Parathyroid adenoma (tissue), 2 donors: Measurements from ENCODE around the gene CCDC70.
A peak's percentile ranks its signal among the peaks of the same experiment; 100 is the strongest.

Experiments used
- H2AFZ ChIP-seq: fragments of 300-600 bp; sonication (generic); one replicate; pipeline ENCODE4 v1.7.0; 2017; ENCODE audit warnings: antibody characterized with exemption, mild to moderate bottlenecking
- H3K27ac ChIP-seq: fragments of 300-600 bp; sonication (generic); one replicate; pipeline ENCODE4 v1.7.0; 2017
- H3K27me3 ChIP-seq: fragments of 300-600 bp; sonication (generic); one replicate; pipeline ENCODE4 v1.7.0; 2017; ENCODE audit warnings: low read length; ENCODE audit not compliant: control insufficient read depth, insufficient read depth
- H3K36me3 ChIP-seq: fragments of 300-600 bp; sonication (generic); one replicate; pipeline ENCODE4 v1.7.0; 2017; ENCODE audit warnings: low read length; ENCODE audit not compliant: control insufficient read depth, insufficient read depth
- H3K4me1 ChIP-seq: fragments of 300-600 bp; sonication (generic); one replicate; pipeline ENCODE4 v1.7.0; 2017; ENCODE audit warnings: control low read depth
- H3K4me2 ChIP-seq: fragments of 300-600 bp; sonication (generic); one replicate; pipeline ENCODE4 v1.7.0; 2017; ENCODE audit warnings: low read length
- H3K4me3 ChIP-seq: fragments of 300-600 bp; sonication (generic); one replicate; pipeline ENCODE4 v1.7.0; 2017; ENCODE audit warnings: low read depth, low read length
- H3K79me2 ChIP-seq: fragments of 300-600 bp; sonication (generic); one replicate; pipeline ENCODE4 v1.7.0; 2017; ENCODE audit warnings: control low read depth
- H3K9ac ChIP-seq: fragments of 300-600 bp; sonication (generic); one replicate; pipeline ENCODE4 v1.7.0; 2017; ENCODE audit warnings: mild to moderate bottlenecking
- H3K9me3 ChIP-seq: fragments of 300-600 bp; sonication (generic); one replicate; pipeline ENCODE4 v1.7.0; 2017; ENCODE audit warnings: low read length; ENCODE audit not compliant: control insufficient read depth
- TF ChIP-seq, protein P1 (sequence below): fragments of 300-600 bp; sonication (generic); IDR thresholded peaks from one replicate; pipeline ENCODE4 v1.7.0; 2017; ENCODE audit warnings: antibody characterized with exemption, mild to moderate bottlenecking
- donor health status: primary hyperparathyroidism.

The CCDC70 gene

DNA sequence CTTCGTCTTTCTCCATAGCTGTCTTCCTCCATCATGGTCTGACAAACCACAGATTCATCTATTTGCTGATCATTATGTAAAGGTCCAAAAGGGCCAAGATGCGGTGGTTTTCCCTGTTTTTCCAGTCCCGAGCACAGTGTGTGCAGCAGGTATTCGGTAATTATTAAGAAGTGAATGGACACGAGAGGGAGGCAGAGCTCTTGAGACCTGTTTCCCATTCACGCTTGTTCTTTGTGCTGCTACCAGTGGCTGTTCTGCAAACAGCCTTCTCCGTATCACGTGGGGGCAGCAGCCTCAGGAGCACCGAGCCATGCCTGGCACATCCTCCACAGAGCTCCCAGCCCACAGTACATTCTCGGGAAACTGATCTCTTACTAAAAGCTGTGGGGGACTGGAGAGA is 50.3 kb downstream of the CCDC70 start:
- no peak overlapping the region for H3K4me3 ChIP-seq
- H3K9ac ChIP-seq, result no peak overlapping the region

DNA sequence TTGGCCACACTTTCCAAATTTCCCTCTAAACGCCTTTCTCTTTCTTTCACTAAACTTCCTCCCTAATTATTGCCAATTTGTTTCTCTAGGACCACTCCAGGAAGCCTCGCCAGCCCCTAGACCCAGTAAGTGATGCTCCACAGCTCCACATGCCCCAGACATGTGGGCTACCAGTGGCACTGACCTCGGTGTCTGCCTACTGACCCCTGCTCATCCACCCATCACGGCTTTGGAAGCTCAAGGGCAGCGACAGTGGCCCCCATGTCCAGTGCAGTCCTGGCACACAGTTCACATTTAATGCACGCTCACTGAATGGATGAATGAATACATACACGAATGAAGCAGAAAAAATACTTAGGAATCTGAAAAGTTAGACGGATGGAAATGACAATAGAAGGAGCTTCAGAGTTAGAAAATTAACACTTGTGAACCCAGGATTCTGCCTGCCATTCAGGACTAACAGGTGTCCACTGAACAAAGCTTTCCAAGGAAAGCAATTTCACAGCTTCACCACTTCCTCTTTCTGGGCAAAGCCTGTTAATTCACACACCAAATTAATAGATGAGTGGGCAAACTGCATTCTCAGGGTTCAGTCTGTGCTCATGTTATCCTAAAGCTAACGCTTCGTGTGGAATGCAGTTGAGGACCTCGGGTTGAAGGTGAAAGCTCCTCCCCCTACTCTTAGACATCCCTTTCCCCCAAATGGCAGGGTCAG is 50.9 kb downstream of the CCDC70 start:
- H3K9ac ChIP-seq, result no peak overlapping the region
- no peak overlapping the region for H3K27ac ChIP-seq
- no peak overlapping the region for H2AFZ ChIP-seq
- H3K27me3 ChIP-seq, result no peaks in the 10 kb centered on the region
- H3K4me2 ChIP-seq, result no peak overlapping the region
- TF ChIP-seq, protein P1, sequence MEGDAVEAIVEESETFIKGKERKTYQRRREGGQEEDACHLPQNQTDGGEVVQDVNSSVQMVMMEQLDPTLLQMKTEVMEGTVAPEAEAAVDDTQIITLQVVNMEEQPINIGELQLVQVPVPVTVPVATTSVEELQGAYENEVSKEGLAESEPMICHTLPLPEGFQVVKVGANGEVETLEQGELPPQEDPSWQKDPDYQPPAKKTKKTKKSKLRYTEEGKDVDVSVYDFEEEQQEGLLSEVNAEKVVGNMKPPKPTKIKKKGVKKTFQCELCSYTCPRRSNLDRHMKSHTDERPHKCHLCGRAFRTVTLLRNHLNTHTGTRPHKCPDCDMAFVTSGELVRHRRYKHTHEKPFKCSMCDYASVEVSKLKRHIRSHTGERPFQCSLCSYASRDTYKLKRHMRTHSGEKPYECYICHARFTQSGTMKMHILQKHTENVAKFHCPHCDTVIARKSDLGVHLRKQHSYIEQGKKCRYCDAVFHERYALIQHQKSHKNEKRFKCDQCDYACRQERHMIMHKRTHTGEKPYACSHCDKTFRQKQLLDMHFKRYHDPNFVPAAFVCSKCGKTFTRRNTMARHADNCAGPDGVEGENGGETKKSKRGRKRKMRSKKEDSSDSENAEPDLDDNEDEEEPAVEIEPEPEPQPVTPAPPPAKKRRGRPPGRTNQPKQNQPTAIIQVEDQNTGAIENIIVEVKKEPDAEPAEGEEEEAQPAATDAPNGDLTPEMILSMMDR, result no peak
- no peaks in the 10 kb centered on the region for H3K9me3 ChIP-seq
- no peaks in the 10 kb centered on the region for H3K4me1 ChIP-seq
- no peaks in the 10 kb centered on the region for H3K36me3 ChIP-seq
- no peak overlapping the region for H3K4me3 ChIP-seq
- no peaks in the 10 kb centered on the region for H3K79me2 ChIP-seq

More for the DNA sequence above, 50.3 kb downstream of the CCDC70 start:
- Histone ChIP-seq H3K27ac (no peak overlapping the region), H3K4me1 (no peaks in the 10 kb centered on the region), H3K27me3 (no peaks in the 10 kb centered on the region), H3K9me3 (no peaks in the 10 kb centered on the region), H3K4me2 (no peak overlapping the region), H3K36me3 (no peaks in the 10 kb centered on the region), H3K79me2 (no peaks in the 10 kb centered on the region), H2AFZ (no peak overlapping the region)
- TF ChIP-seq, protein P1, result peak; percentile 23

DNA sequence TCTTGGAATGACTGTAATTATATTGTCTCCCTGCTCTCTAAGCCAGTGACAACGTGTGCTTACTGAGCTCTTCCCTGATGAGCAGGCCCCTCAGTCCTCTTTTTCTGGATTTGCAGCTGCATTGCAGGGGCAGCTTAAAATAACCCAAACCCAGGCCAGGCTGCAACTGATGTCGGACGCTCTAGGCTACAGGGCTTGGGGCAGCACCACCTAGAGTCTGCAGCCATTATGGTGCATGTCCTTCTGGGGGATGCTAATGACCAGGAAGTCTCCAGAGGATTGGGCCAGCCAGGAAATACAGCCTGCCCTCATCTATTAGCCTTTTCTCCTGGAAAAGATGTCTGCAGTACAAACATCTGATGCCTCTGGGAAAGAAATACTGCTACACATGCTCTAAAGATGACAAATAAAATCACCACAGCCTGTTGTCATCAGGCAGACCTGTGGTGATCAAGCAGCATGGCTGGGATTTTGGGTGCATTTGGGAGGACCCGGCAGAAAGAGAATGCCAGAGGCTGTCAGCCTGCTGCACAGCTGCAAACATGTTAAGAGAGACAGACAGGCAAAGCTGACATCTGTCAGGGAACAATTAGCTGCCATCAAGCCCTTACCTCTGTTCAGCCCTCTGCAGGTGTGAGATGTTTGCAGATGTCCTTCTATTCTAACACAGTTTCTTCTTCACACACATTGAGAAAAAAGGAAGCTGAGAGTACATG is 51.8 kb downstream of the CCDC70 start:
- H3K79me2 ChIP-seq, result no peaks in the 10 kb centered on the region
- no peak overlapping the region for H3K27ac ChIP-seq
- H3K9ac ChIP-seq, result no peak overlapping the region
- TF ChIP-seq, protein P1, result no peak
- no peaks in the 10 kb centered on the region for H3K36me3 ChIP-seq
- no peak overlapping the region for H2AFZ ChIP-seq
- no peak overlapping the region for H3K4me3 ChIP-seq
- no peaks in the 10 kb centered on the region for H3K27me3 ChIP-seq
- H3K9me3 ChIP-seq, result no peaks in the 10 kb centered on the region
- H3K4me2 ChIP-seq, result no peak overlapping the region
- H3K4me1 ChIP-seq, result no peaks in the 10 kb centered on the region

DNA sequence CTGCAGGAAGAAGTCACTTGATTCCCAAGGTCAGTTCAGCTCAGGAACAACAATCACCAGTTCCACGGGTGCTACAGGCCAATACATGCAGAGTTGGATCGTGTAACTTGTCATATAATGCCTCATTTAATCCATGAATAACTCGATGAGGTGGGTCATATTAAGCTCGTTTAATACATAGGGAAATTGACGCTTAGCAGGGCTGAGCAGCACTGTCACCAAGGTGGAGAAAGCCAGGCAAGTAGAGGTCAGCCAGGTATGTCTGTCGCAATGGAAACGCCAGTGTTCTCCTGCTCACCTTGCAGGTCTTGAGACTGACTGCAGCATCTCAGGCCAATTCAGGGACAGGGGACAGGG is 52.3 kb downstream of the CCDC70 start:
- Histone ChIP-seq H3K9me3 (no peaks in the 10 kb centered on the region), H3K4me3 (no peak overlapping the region), H3K4me1 (no peaks in the 10 kb centered on the region), H3K9ac (no peak overlapping the region), H3K79me2 (no peaks in the 10 kb centered on the region), H3K27ac (no peak overlapping the region), H2AFZ (no peak overlapping the region), H3K36me3 (no peaks in the 10 kb centered on the region), H3K4me2 (no peak overlapping the region), H3K27me3 (no peaks in the 10 kb centered on the region)
- TF ChIP-seq, protein P1, result no peak
